Activated CD8-positive, alpha-beta T cell treated with anti-CD3 and anti-CD28 coated beads for 36 hours (primary cell): ENCODE data around the gene KDM6A. TPM values are rescaled to one million over a fixed set of nuclear protein-coding genes. Genes with fewer than 3 reads are reported as not detected.
A peak's percentile ranks its signal among the peaks of the same experiment; 100 is the strongest.

Experiments
- ATAC-seq: fragments of 200-7000 bp; cut with Tn5 transposase; one replicate; pipeline ENCODE4 v1.10.0; 2021; ENCODE audit warnings: mild to moderate bottlenecking, moderate library complexity
- CTCF ChIA-PET: fragments of 350-600 bp; sonication (Branson Sonifier 250); formaldehyde crosslinking; loops from one replicate; lab custom pipeline; 2021; ENCODE audit warnings: antibody characterized with exemption; lab: Charles Lee
- POLR2A ChIA-PET: fragments of 350-600 bp; sonication (Branson Sonifier 250); formaldehyde crosslinking; loops from one replicate; lab custom pipeline; 2021; ENCODE audit warnings: antibody characterized with exemption; lab: Charles Lee
- DNase-seq: peaks from one replicate; pipeline ENCODE4 v3.0.0-alpha.2; 2020
- H3K27ac Mint-ChIP-seq: one replicate; pipeline ENCODE4 v1.8.0; 2021; ENCODE audit warnings: mild to moderate bottlenecking, mixed read lengths
- H3K27me3 Mint-ChIP-seq: one replicate; pipeline ENCODE4 v1.8.0; 2021; ENCODE audit warnings: mixed read lengths
- H3K36me3 Mint-ChIP-seq: one replicate; pipeline ENCODE4 v1.8.0; 2021; ENCODE audit warnings: low read depth, mixed read lengths
- H3K4me1 Mint-ChIP-seq: one replicate; pipeline ENCODE4 v1.8.0; 2021; ENCODE audit warnings: low read depth, mixed read lengths
- H3K4me3 Mint-ChIP-seq: one replicate; pipeline ENCODE4 v1.8.0; 2021; ENCODE audit warnings: mild to moderate bottlenecking, moderate library complexity, mixed read lengths
- H3K9me3 Mint-ChIP-seq: one replicate; pipeline ENCODE4 v1.8.0; 2021; ENCODE audit warnings: mixed read lengths
- CTCF ChIP-seq: fragments of 200-600 bp; IDR thresholded peaks from one replicate; pipeline ENCODE4 v1.8.0; 2022; ENCODE audit warnings: antibody characterized with exemption, mild to moderate bottlenecking
- intact Hi-C: fragments of 100-400 bp; cut with micrococcal nuclease; formaldehyde crosslinking; loops from one replicate; pipeline ENCODE4 v1.10.0; 2022
- total RNA-seq, 2 experiments: library from RNA; stranded (reverse); gene quantifications; one replicate each; pipeline ENCODE4 v1.2.3, GENCODE V29; 2021

KDM6A gene
- total RNA-seq, 2 experiments from 2014 or later = 18.9 to 21.1 TPM

- peak; percentile 21 for DNase-seq
- Mint-ChIP-seq H3K9me3 (no peaks in the 10 kb centered on the region), H3K4me1 (peaks cover 7% of the 10 kb centered on the region), H3K27me3 (no peaks in the 10 kb centered on the region), H3K27ac (peak overlapping the region; percentile 91), H3K4me3 (peak overlapping the region; percentile 95), H3K36me3 (peaks cover 7% of the 10 kb centered on the region)
- ChIA-PET CTCF (no interaction called here), POLR2A (interaction anchor here (1.2 to 1.4 kb wide), 2 partner anchors 27 to 144 kb away, joined by 3 to 4 read pairs; no protein-coding TSS in a partner anchor)
- TF ChIP-seq CTCF = no peak
- ATAC-seq = peak; percentile 11
- intact Hi-C loops = loop anchor here (5.0 to 10.0 kb wide), 2 partner anchors 53 to 200 kb away; no protein-coding TSS in a partner anchor
These were observed 812 bp upstream of the KDM6A start for GRCh38 chrX:44871931-44872820.

- peaks cover 9% of the 10 kb centered on the region for H3K4me1 Mint-ChIP-seq
- POLR2A ChIA-PET = interaction anchor here (0.7 to 1.2 kb wide), 2 partner anchors 21 to 25 kb away, joined by 3 to 4 read pairs; no protein-coding TSS in a partner anchor
- no peaks in the 10 kb centered on the region for H3K9me3 Mint-ChIP-seq
- peak; percentile 10 for ATAC-seq
- intact Hi-C loops = loop anchor here (5.0 to 10.0 kb wide), 2 partner anchors 51 to 199 kb away; no protein-coding TSS in a partner anchor
- CTCF ChIA-PET = no interaction called here
- no peaks in the 10 kb centered on the region for H3K27me3 Mint-ChIP-seq
- H3K4me3 Mint-ChIP-seq = peak overlapping the region; percentile 95
- TF ChIP-seq CTCF = no peak
- peak overlapping the region; percentile 99 for H3K27ac Mint-ChIP-seq
- DNase-seq = peak; percentile 48
- peaks cover 7% of the 10 kb centered on the region for H3K36me3 Mint-ChIP-seq
These were observed 658 bp downstream of the KDM6A start for GRCh38 chrX:44873415-44874276.

- peaks cover 9% of the 10 kb centered on the region for H3K4me1 Mint-ChIP-seq
- CTCF ChIA-PET = no interaction called here
These were observed 1.6 kb downstream of the KDM6A start for GRCh38 chrX:44874420-44875184.

GRCh38 chrX:44875185-44875489 is 2.1 kb downstream of the KDM6A start:
- ATAC-seq (no peak), DNase-seq (no peak)
- peaks cover 10% of the 10 kb centered on the region for H3K36me3 Mint-ChIP-seq
- intact Hi-C loops = loop anchor here (10.0 kb wide), 1 partner anchor 50 kb away; no protein-coding TSS in a partner anchor
- H3K9me3 Mint-ChIP-seq = no peaks in the 10 kb centered on the region
- peak overlapping the region; percentile 95 for H3K4me3 Mint-ChIP-seq
- peak overlapping the region; percentile 99 for H3K27ac Mint-ChIP-seq
- ChIA-PET POLR2A (interaction anchor here (0.8 to 1.3 kb wide), 2 partner anchors 11 to 40 kb away, joined by 3 to 4 read pairs; no protein-coding TSS in a partner anchor), CTCF (no interaction called here)
- H3K4me1 Mint-ChIP-seq = peaks cover 10% of the 10 kb centered on the region
- H3K27me3 Mint-ChIP-seq = no peaks in the 10 kb centered on the region
- no peak for TF ChIP-seq CTCF

More at GRCh38 chrX:44874420-44875184, 1.6 kb downstream of the KDM6A start:
- H3K27ac Mint-ChIP-seq = peak overlapping the region; percentile 99
- ATAC-seq = peak; percentile 31
- H3K27me3 Mint-ChIP-seq = no peaks in the 10 kb centered on the region
- H3K36me3 Mint-ChIP-seq = peaks cover 9% of the 10 kb centered on the region
- no peak for TF ChIP-seq CTCF
- intact Hi-C loops = loop anchor here (5.0 to 10.0 kb wide), 2 partner anchors 50 to 198 kb away; no protein-coding TSS in a partner anchor
- H3K4me3 Mint-ChIP-seq = peak overlapping the region; percentile 95
- DNase-seq = peak; percentile 58
- POLR2A ChIA-PET = interaction anchor here (0.7 to 0.8 kb wide), 2 partner anchors 20 to 41 kb away, joined by 3 to 4 read pairs; no protein-coding TSS in a partner anchor
- H3K9me3 Mint-ChIP-seq = no peaks in the 10 kb centered on the region
